ENCODE data around the gene PTPRD.

PTPRD gene

DNA sequence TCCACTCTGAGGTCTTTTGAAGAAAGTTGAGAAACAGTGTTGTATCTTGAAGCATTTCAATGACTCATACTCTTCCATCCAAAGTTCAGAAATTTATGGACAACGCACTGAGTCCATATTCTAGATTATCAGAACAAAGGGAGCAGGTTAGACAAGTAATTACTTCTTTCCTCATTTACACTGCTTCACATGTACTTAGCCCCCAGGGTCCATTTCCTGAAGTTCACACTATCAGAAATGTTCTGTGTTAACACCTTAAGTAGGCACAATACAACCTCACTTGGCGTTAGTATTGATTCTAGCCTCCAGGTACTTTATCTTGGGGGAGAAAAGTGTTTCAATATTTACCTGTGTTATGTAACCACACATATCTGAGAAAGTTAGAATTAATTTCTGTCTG lies 2325.3 kb downstream of the PTPRD start:
- no peak for DNase-seq (ENCODE audit: low read depth)
- H3K4me3 ChIP-seq (ENCODE audit: low read depth, low read length), result no peak overlapping the region
- TF ChIP-seq, protein P1, sequence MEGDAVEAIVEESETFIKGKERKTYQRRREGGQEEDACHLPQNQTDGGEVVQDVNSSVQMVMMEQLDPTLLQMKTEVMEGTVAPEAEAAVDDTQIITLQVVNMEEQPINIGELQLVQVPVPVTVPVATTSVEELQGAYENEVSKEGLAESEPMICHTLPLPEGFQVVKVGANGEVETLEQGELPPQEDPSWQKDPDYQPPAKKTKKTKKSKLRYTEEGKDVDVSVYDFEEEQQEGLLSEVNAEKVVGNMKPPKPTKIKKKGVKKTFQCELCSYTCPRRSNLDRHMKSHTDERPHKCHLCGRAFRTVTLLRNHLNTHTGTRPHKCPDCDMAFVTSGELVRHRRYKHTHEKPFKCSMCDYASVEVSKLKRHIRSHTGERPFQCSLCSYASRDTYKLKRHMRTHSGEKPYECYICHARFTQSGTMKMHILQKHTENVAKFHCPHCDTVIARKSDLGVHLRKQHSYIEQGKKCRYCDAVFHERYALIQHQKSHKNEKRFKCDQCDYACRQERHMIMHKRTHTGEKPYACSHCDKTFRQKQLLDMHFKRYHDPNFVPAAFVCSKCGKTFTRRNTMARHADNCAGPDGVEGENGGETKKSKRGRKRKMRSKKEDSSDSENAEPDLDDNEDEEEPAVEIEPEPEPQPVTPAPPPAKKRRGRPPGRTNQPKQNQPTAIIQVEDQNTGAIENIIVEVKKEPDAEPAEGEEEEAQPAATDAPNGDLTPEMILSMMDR (IDR thresholded peaks at IDR 0.05; ENCODE audit: insufficient read depth, low read depth, low read length, missing control alignments), result no peak

GRCh38 chr9:8284884-8285283 lies 2327.9 kb downstream of the PTPRD start:
- no peak for DNase-seq (ENCODE audit: low read depth)
- TF ChIP-seq, protein P1 (IDR thresholded peaks at IDR 0.05; ENCODE audit: insufficient read depth, low read depth, low read length, missing control alignments), result no peak
- H3K4me3 ChIP-seq (ENCODE audit: low read depth, low read length), result no peak overlapping the region

DNA sequence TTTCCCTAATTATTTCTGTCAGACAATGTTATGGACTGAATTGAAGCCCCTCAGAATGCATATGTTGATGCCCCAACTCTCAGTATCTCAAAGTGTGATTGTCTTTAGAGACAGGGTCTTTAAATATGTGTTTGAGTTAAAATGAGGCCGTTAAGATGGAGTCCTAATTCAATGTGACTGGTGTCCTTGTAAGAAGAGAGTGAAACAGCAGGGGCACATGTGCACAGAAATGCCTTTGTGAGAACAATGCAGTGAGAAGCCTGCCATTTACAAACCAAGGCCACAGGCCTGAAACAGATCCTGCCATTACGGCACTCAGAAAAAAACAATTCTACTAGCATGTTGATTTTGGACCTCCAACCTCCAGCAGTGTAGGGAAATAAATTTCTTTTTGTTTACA lies 2330.3 kb downstream of the PTPRD start:
- TF ChIP-seq, protein P1 (IDR thresholded peaks at IDR 0.05; ENCODE audit: insufficient read depth, low read depth, low read length, missing control alignments), result no peak
- no peak for DNase-seq (ENCODE audit: low read depth)

GRCh38 chr9:8280811-8281210 lies 2332.0 kb downstream of the PTPRD start:
- TF ChIP-seq, protein P1 (IDR thresholded peaks at IDR 0.05; ENCODE audit: insufficient read depth, low read depth, low read length, missing control alignments), result no peak
- no peak overlapping the region for H3K4me3 ChIP-seq (ENCODE audit: low read depth, low read length)
- DNase-seq (ENCODE audit: low read depth), result no peak

More for the DNA sequence above, 2330.3 kb downstream of the PTPRD start:
- H3K4me3 ChIP-seq (ENCODE audit: low read depth, low read length), result no peak overlapping the region

DNA sequence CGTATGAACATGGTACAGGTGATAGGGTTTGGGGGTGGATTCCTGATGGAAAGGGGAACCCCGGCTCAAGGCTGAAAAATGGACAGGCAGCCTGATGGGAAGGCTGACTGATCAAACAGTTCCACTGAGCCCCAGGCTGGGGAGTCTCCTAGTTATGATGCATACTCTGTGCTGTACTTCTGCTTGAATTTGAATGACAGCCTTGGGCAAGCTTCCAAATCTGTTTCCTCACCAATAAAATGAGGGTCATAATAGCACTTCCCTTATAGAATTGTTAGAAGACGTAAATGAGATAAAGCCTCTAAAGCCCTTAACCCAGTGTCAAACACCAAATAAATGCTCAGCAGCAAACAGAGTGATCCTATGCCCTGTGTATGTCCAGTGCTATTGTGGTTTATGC lies 2334.8 kb downstream of the PTPRD start:
- TF ChIP-seq, protein P1 (IDR thresholded peaks at IDR 0.05; ENCODE audit: insufficient read depth, low read depth, low read length, missing control alignments), result no peak
- no peak for DNase-seq (ENCODE audit: low read depth)
- H3K4me3 ChIP-seq (ENCODE audit: low read depth, low read length), result no peak overlapping the region

DNA sequence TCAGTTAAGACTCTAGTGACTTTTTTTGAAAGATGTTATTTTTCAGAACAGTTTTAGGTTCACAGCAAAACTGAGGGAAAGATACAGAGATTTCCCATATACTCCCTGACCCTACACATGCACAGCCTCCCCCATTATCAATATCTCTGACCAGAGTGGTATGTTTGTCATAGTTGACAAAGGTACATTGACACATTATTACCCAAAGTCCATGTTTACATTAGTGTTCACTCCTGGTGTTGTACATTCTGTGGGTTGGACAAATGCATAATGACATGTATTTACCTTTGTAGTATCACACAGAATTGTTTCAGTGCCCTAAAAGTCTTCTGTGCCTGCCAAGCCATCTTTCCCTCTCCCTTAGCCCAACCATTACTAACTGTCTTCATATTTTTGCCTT lies 2342.6 kb downstream of the PTPRD start:
- no peak overlapping the region for H3K4me3 ChIP-seq (ENCODE audit: low read depth, low read length)
- DNase-seq (ENCODE audit: low read depth), result no peak
- TF ChIP-seq, protein P1 (IDR thresholded peaks at IDR 0.05; ENCODE audit: insufficient read depth, low read depth, low read length, missing control alignments), result no peak

DNA sequence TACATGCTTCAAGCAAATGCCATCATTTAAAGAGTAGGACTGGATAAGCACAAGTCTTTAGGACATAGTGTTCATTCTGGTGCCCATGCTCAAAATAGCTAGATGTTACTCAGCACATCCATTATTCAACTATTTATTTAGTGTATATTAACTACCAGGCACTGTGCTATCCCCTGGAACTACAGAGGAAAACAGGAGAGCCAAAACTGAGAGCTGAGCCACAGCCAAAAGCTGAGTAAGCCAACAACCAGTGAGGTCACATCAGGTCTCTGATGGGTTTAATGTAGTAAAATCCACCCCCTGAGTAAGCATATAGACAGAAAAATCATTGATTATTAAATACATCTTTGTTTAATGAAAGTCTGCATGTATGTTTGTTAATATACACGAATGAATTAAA lies 2343.9 kb downstream of the PTPRD start:
- H3K4me3 ChIP-seq (ENCODE audit: low read depth, low read length), result no peak overlapping the region
- TF ChIP-seq, protein P1 (IDR thresholded peaks at IDR 0.05; ENCODE audit: insufficient read depth, low read depth, low read length, missing control alignments), result no peak

More for the DNA sequence above, 2343.9 kb downstream of the PTPRD start:
- no peak for DNase-seq (ENCODE audit: low read depth)
